B cell (primary cell): ENCODE results near the gene PDGFA.

ENCODE experiments used
- EZH2 ChIP-seq: IDR thresholded peaks from 2 replicates; pipeline ENCODE4 v1.6.1; 2012; ENCODE audit warnings: borderline replicate concordance, low read depth, mild to moderate bottlenecking, moderate library complexity, low read length; ENCODE audit not compliant: insufficient read depth, poor library complexity, severe bottlenecking
- TF ChIP-seq, protein P1 (sequence below): fragments of 200-600 bp; IDR thresholded peaks from one replicate; pipeline ENCODE4 v1.8.0; 2022; ENCODE audit warnings: antibody characterized with exemption, mild to moderate bottlenecking

DNA sequence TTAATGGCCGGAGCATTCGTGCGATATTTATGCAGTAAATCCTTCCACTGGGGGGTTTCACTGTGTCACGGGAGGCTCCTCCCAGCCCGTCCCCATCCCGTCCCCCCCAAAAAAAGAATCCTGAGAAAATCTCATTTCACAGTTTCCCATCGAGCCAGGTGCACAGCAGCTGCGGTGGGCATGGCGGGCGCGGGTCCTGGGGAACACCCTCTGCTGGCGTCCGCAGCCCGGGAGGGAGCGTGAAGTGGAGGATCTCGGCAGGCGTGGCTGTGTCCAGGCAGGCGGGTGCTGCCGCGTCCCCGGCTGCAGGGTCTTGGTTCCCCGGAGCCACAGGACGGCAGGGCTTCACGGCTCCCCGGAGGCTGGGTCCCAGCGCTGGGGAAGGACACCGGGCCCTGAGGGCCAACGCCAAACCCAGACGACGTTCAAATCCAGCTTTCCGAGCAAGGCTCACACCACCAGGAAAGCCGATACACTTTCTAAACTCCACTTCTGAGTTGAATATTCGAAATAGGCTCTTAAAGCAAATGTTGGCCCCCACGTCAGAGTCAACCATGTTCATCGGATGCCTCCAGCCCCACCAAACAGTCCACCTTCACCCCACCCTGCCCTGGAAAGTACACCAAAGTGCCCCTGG is 55.7 kb downstream of the PDGFA start:
- TF ChIP-seq EZH2: no peak
- TF ChIP-seq, protein P1, sequence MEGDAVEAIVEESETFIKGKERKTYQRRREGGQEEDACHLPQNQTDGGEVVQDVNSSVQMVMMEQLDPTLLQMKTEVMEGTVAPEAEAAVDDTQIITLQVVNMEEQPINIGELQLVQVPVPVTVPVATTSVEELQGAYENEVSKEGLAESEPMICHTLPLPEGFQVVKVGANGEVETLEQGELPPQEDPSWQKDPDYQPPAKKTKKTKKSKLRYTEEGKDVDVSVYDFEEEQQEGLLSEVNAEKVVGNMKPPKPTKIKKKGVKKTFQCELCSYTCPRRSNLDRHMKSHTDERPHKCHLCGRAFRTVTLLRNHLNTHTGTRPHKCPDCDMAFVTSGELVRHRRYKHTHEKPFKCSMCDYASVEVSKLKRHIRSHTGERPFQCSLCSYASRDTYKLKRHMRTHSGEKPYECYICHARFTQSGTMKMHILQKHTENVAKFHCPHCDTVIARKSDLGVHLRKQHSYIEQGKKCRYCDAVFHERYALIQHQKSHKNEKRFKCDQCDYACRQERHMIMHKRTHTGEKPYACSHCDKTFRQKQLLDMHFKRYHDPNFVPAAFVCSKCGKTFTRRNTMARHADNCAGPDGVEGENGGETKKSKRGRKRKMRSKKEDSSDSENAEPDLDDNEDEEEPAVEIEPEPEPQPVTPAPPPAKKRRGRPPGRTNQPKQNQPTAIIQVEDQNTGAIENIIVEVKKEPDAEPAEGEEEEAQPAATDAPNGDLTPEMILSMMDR: no peak
